HG02973 (cell line): Measurements from ENCODE around the gene PPP1CA.

Source experiments
- ATAC-seq: cut with Tn5 transposase; IDR thresholded peaks from one replicate; pipeline ENCODE4 v1.9.1; 2021; ENCODE audit warnings: moderate library complexity; ENCODE audit not compliant: unreplicated experiment

Gene PPP1CA

DNA sequence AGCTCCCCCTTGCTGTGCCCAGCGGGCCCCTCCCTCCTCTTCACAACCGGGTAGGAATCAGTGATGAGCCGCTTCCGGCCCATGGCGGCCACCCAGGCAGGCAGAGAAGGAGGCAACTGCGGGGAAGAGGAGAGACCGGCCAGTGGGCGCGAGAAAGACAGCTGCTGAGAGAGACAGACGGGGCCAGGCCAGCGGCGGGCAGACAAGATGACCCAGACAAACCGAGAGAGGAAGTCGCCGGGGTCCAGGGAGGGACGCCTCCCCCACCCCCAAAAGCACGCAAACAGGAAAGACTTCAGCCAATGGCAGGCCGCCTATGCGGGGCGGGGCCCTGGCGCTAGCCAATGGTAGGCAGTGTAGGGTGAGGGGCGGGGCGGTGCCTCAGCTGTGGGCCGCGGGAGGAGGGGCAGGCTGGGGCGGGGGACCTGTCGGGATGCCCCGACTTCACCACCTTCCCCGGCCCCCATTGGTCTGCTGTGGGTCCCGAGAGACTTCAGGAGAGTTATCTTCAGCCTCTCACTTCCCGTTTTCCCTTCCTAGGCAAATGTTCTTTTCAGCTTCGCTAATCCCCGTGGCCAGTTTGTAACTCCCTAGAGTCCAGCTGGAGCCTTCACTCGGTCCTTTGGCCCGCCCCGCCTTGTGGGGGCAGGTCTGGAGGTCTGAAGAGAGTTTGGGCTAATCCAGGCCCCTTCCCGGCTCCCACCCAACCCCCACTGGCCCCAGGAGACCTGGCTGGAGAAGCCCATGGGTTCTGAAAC lies 48.2 kb downstream of the PPP1CA start, which contains the start of gene POLD4:
TSS of gene POLD4 (minus strand) at position 230 of the 758 bp plus-strand sequence. CDS start at position 83, 147 bp downstream.
- peak; percentile 58 for ATAC-seq

DNA sequence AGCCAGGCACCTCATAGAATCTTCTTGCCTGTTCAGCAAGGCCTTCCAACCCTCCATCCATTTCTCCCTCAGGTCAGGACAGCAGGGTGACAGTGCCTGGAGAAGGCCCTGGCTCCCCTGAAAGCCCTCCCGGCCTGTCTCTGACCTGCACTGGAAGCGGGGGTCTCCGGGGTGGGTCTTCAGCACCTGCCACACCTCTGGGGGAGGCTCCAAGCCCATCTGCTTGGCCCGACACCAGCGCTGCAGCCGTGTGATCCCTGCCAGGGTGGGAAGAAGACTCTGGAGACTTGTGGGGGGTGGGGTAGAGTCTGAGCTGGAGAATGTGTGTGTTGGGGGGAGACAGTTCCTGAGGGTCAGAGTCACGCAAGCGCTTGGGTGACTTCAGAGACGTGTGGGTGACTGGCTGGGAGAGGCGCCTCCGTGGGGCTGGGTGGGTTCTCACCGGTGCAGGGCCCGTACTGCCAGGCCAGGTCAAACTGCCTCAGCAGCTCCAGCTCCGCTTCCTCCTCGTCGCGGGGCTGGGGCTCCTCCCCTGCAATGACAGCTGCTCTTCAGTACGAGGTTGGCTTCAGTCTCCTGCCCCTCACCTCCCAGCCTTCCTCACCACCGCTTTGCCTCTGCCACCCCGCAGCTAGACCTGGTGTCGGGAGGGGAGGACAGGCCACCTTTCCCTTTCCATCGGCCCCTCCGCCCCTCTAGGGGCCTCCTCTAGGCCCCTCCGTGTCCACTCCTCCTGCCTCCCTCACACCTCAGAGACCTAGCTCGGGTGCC lies 48.9 kb downstream of the PPP1CA start:
- peak; percentile 8 for ATAC-seq

GRCh38 chr11:67351275-67352005 lies 50.2 kb downstream of the PPP1CA start:
- ATAC-seq: no peak

DNA sequence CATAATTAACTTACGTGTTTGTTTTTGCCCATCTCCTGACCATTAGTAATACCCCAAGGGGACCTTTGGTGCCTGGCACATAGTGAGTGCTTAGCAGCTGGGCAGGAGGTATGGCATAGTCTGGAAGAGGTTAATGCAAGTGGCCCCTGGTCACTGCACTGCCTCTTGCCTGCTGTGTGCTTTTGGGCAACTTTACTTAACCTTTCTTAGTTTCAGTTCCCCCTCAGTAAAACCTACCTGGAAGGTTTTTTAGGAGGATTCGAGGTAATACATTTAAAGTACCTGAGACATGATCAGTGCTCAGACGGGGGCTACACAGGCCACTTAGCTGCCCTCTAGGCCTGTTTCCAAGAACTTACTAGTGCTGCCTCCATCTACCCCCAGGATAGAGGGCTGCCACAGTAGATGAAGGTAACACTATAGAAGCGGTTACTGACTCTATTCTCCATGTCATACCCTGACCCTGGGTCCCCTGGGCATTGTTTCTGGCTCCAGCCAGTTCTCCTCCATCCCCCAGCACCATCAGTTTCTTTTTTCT lies 51.7 kb downstream of the PPP1CA start:
- ATAC-seq: no peak

DNA sequence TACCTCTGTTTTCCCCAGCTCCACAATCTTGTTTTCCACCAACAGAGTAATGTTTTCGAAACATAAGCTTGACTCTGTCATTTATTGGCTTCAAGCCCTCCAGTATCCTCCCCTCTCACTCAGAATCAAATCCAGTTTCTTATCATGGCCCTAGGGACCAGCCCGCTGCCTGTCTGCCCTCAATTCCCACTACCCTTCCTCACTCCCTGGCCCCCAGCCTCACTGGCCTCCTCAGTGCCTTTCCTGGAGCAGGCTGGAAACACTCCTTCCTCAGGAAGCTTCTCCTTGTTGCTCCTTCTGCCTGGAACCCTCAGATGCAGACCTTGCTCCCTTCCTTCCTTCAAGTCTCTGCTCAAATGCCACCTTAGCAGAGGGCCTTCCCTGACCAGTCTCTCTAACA lies 52.2 kb downstream of the PPP1CA start:
- no peak for ATAC-seq

- ATAC-seq: no peak
Measured at GRCh38 chr11:67349036-67349435, 52.6 kb downstream of the PPP1CA start.
